ENCODE measurements around the gene SSC4D.
A peak's percentile ranks its signal among the peaks of the same experiment; 100 is the strongest.
"Not testable (repeated sequence)": the region's sequence is repeated elsewhere in the genome, so short reads cannot be mapped to it uniquely, and the experiment has no call there.

Gene SSC4D

GRCh38 chr7:76440404-76440803 lies 30.9 kb upstream of the SSC4D start:
- DNase-seq; H3K4me3 ChIP-seq (ENCODE audit: control insufficient read depth in 1 of 7, extremely low read depth in 1 of 7, insufficient read depth in 4 of 7, low read depth in 2 of 7, low read length in 6 of 7); CTCF ChIA-PET; H3K27me3 ChIP-seq (replicated peaks in 2 of 5; ENCODE audit: control insufficient read depth in 4 of 5, insufficient read depth in 5 of 5, low read length in 4 of 5); H3K36me3 ChIP-seq (ENCODE audit: control insufficient read depth in 4 of 4, insufficient read depth in 4 of 4, low read length in 3 of 4); H3K4me1 ChIP-seq (ENCODE audit: control extremely low read depth in 1 of 4, control insufficient read depth in 4 of 4, insufficient read depth in 4 of 4, low read length in 3 of 4); H3K27ac ChIP-seq (ENCODE audit: insufficient read depth in 1 of 2, low read depth in 1 of 2, low read length in 2 of 2, poor library complexity in 1 of 2, severe bottlenecking in 2 of 2); POLR2A ChIA-PET; H3K9me3 ChIP-seq (ENCODE audit: control extremely low read depth in 1 of 5, control insufficient read depth in 4 of 5, insufficient read depth in 2 of 5, low read depth in 1 of 5, low read length in 4 of 5): not testable (repeated sequence)
- 100% methylated on average over 2 of the region's 4 CpGs for WGBS (ENCODE audit: insufficient coverage)

GRCh38 chr7:76439120-76439888 lies 29.8 kb upstream of the SSC4D start:
- H3K27me3 ChIP-seq (replicated peaks in 2 of 5; ENCODE audit: control insufficient read depth in 4 of 5, insufficient read depth in 5 of 5, low read length in 4 of 5); H3K4me3 ChIP-seq (ENCODE audit: control insufficient read depth in 1 of 7, extremely low read depth in 1 of 7, insufficient read depth in 4 of 7, low read depth in 2 of 7, low read length in 6 of 7); DNase-seq; H3K27ac ChIP-seq (ENCODE audit: insufficient read depth in 1 of 2, low read depth in 1 of 2, low read length in 2 of 2, poor library complexity in 1 of 2, severe bottlenecking in 2 of 2); H3K36me3 ChIP-seq (ENCODE audit: control insufficient read depth in 4 of 4, insufficient read depth in 4 of 4, low read length in 3 of 4); H3K9me3 ChIP-seq (ENCODE audit: control extremely low read depth in 1 of 5, control insufficient read depth in 4 of 5, insufficient read depth in 2 of 5, low read depth in 1 of 5, low read length in 4 of 5); H3K4me1 ChIP-seq (ENCODE audit: control extremely low read depth in 1 of 4, control insufficient read depth in 4 of 4, insufficient read depth in 4 of 4, low read length in 3 of 4); POLR2A ChIA-PET; CTCF ChIA-PET: not testable (repeated sequence)
- no CpG with 5 or more reads among the region's 7 CpGs for WGBS (ENCODE audit: insufficient coverage)

GRCh38 chr7:76437873-76438272 lies 28.4 kb upstream of the SSC4D start:
- CTCF ChIA-PET = interaction anchor here (0.7 kb wide), 1 partner anchor 1026 kb away, joined by 3 read pairs; no protein-coding TSS in a partner anchor
- no CpG with 5 or more reads among the region's 2 CpGs for WGBS (ENCODE audit: insufficient coverage)
- H3K4me1 ChIP-seq (ENCODE audit: control extremely low read depth in 1 of 4, control insufficient read depth in 4 of 4, insufficient read depth in 4 of 4, low read length in 3 of 4); POLR2A ChIA-PET; H3K27ac ChIP-seq (ENCODE audit: insufficient read depth in 1 of 2, low read depth in 1 of 2, low read length in 2 of 2, poor library complexity in 1 of 2, severe bottlenecking in 2 of 2); H3K27me3 ChIP-seq (replicated peaks in 2 of 5; ENCODE audit: control insufficient read depth in 4 of 5, insufficient read depth in 5 of 5, low read length in 4 of 5); H3K9me3 ChIP-seq (ENCODE audit: control extremely low read depth in 1 of 5, control insufficient read depth in 4 of 5, insufficient read depth in 2 of 5, low read depth in 1 of 5, low read length in 4 of 5); H3K4me3 ChIP-seq (ENCODE audit: control insufficient read depth in 1 of 7, extremely low read depth in 1 of 7, insufficient read depth in 4 of 7, low read depth in 2 of 7, low read length in 6 of 7); H3K36me3 ChIP-seq (ENCODE audit: control insufficient read depth in 4 of 4, insufficient read depth in 4 of 4, low read length in 3 of 4): not testable (repeated sequence)
- DNase-seq = peak; percentile 73 to 85 (median 85)

GRCh38 chr7:76430836-76431235 lies 21.3 kb upstream of the SSC4D start:
- WGBS (ENCODE audit: insufficient coverage) = 100% methylated on average over 3 of the region's 3 CpGs
- CTCF ChIA-PET = no interaction called here

GRCh38 chr7:76430211-76430610 lies 20.7 kb upstream of the SSC4D start:
- Histone ChIP-seq H3K4me3 (ENCODE audit: control insufficient read depth in 1 of 7, extremely low read depth in 1 of 7, insufficient read depth in 4 of 7, low read depth in 2 of 7, low read length in 6 of 7) (no peak overlapping the region), H3K4me1 (ENCODE audit: control extremely low read depth in 1 of 4, control insufficient read depth in 4 of 4, insufficient read depth in 4 of 4, low read length in 3 of 4) (peaks cover 0 to 13% (median 10%) of the 10 kb centered on the region in 4 experiments), H3K9me3 (ENCODE audit: control extremely low read depth in 1 of 5, control insufficient read depth in 4 of 5, insufficient read depth in 2 of 5, low read depth in 1 of 5, low read length in 4 of 5) (no peaks in the 10 kb centered on the region), H3K27ac (ENCODE audit: insufficient read depth in 1 of 2, low read depth in 1 of 2, low read length in 2 of 2, poor library complexity in 1 of 2, severe bottlenecking in 2 of 2) (no peak overlapping the region), H3K27me3 (replicated peaks in 2 of 5; ENCODE audit: control insufficient read depth in 4 of 5, insufficient read depth in 5 of 5, low read length in 4 of 5) (no peaks in the 10 kb centered on the region), H3K36me3 (ENCODE audit: control insufficient read depth in 4 of 4, insufficient read depth in 4 of 4, low read length in 3 of 4) (peaks cover 0 to 4% (median 2%) of the 10 kb centered on the region in 4 experiments)
- 96% methylated on average over 8 of the region's 9 CpGs for WGBS (ENCODE audit: insufficient coverage)
- DNase-seq = no peak
- ChIA-PET CTCF (interaction anchor here (0.9 kb wide), 1 partner anchor 29 kb away, joined by 3 read pairs; no protein-coding TSS in a partner anchor), POLR2A (no interaction called here)

More at GRCh38 chr7:76430836-76431235, 21.3 kb upstream of the SSC4D start:
- Histone ChIP-seq H3K36me3 (ENCODE audit: control insufficient read depth in 4 of 4, insufficient read depth in 4 of 4, low read length in 3 of 4) (peaks cover 0 to 4% (median 2%) of the 10 kb centered on the region in 4 experiments), H3K4me1 (ENCODE audit: control extremely low read depth in 1 of 4, control insufficient read depth in 4 of 4, insufficient read depth in 4 of 4, low read length in 3 of 4) (peaks cover 0 to 13% (median 10%) of the 10 kb centered on the region in 4 experiments), H3K27me3 (replicated peaks in 2 of 5; ENCODE audit: control insufficient read depth in 4 of 5, insufficient read depth in 5 of 5, low read length in 4 of 5) (no peaks in the 10 kb centered on the region), H3K27ac (ENCODE audit: insufficient read depth in 1 of 2, low read depth in 1 of 2, low read length in 2 of 2, poor library complexity in 1 of 2, severe bottlenecking in 2 of 2) (no peak overlapping the region), H3K9me3 (ENCODE audit: control extremely low read depth in 1 of 5, control insufficient read depth in 4 of 5, insufficient read depth in 2 of 5, low read depth in 1 of 5, low read length in 4 of 5) (no peaks in the 10 kb centered on the region), H3K4me3 (ENCODE audit: control insufficient read depth in 1 of 7, extremely low read depth in 1 of 7, insufficient read depth in 4 of 7, low read depth in 2 of 7, low read length in 6 of 7) (no peak overlapping the region)
- no peak for DNase-seq
- POLR2A ChIA-PET = no interaction called here

GRCh38 chr7:76428868-76429805 lies 19.6 kb upstream of the SSC4D start:
- CTCF ChIA-PET = interaction anchor here (0.9 kb wide), 1 partner anchor 28 kb away, joined by 3 read pairs; no protein-coding TSS in a partner anchor
- Histone ChIP-seq H3K27ac (ENCODE audit: insufficient read depth in 1 of 2, low read depth in 1 of 2, low read length in 2 of 2, poor library complexity in 1 of 2, severe bottlenecking in 2 of 2) (no peak overlapping the region), H3K9me3 (ENCODE audit: control extremely low read depth in 1 of 5, control insufficient read depth in 4 of 5, insufficient read depth in 2 of 5, low read depth in 1 of 5, low read length in 4 of 5) (no peaks in the 10 kb centered on the region), H3K27me3 (replicated peaks in 2 of 5; ENCODE audit: control insufficient read depth in 4 of 5, insufficient read depth in 5 of 5, low read length in 4 of 5) (no peaks in the 10 kb centered on the region), H3K36me3 (ENCODE audit: control insufficient read depth in 4 of 4, insufficient read depth in 4 of 4, low read length in 3 of 4) (peaks cover 0 to 4% (median 1%) of the 10 kb centered on the region in 4 experiments), H3K4me3 (ENCODE audit: control insufficient read depth in 1 of 7, extremely low read depth in 1 of 7, insufficient read depth in 4 of 7, low read depth in 2 of 7, low read length in 6 of 7) (no peak overlapping the region), H3K4me1 (ENCODE audit: control extremely low read depth in 1 of 4, control insufficient read depth in 4 of 4, insufficient read depth in 4 of 4, low read length in 3 of 4) (peaks cover 0 to 13% (median 10%) of the 10 kb centered on the region in 4 experiments)
- peak; percentile 29 to 72 (median 61) for DNase-seq
- POLR2A ChIA-PET = no interaction called here
- WGBS (ENCODE audit: insufficient coverage) = 78% methylated on average over 17 of the region's 18 CpGs
